PC-9 (cell line): ENCODE results near the gene CDK8. TPM values are rescaled to one million over a fixed set of nuclear protein-coding genes. Genes with fewer than 3 reads are reported as not detected.

Experiments
- BruUV-seq: library from RNA; stranded (reverse); fragments of 400-500 nt; replicated peaks from 2 replicates; lab custom pipeline; 2021; lab: Mats Ljungman, UMichigan
- CTCF ChIA-PET: fragments of 300-600 bp; sonication (Branson Sonifier 250); formaldehyde crosslinking; loops from one replicate; lab custom pipeline; 2022; ENCODE audit warnings: antibody characterized with exemption; lab: Charles Lee
- POLR2A ChIA-PET: fragments of 300-600 bp; sonication (Branson Sonifier 250); formaldehyde crosslinking; loops from one replicate; lab custom pipeline; 2022; ENCODE audit warnings: antibody characterized with exemption; ENCODE audit not compliant: unreplicated experiment; lab: Charles Lee
- DNase-seq, 2 experiments: peaks; one replicate each; pipeline versions ENCODE4 v3.0.0 to v3.0.0-alpha.2; 2015 to 2022; ENCODE audit warnings: mixed read lengths in 1 of 2
- H2AFZ ChIP-seq: fragments of 200-600 bp; sonication (generic); 2 replicates; pipeline ENCODE4 v1.8.1; 2017; ENCODE audit warnings: antibody characterized with exemption
- H3F3A ChIP-seq: fragments of 200-600 bp; sonication (generic); 2 replicates; pipeline ENCODE4 v1.8.1; 2017; ENCODE audit warnings: antibody characterized with exemption, mild to moderate bottlenecking, low read depth; ENCODE audit not compliant: insufficient read depth
- H3K27ac ChIP-seq: fragments of 200-600 bp; sonication (generic); 2 replicates; pipeline ENCODE4 v1.6.1; 2016; ENCODE audit warnings: mixed run types
- H3K27me3 ChIP-seq: fragments of 200-600 bp; sonication (generic); 2 replicates; pipeline ENCODE4 v1.6.1; 2016; ENCODE audit warnings: low read depth, mixed run types; ENCODE audit not compliant: insufficient read depth
- H3K36me3 ChIP-seq: fragments of 200-600 bp; sonication (generic); 2 replicates; pipeline ENCODE4 v1.6.1; 2016; ENCODE audit warnings: low read depth, mixed run types
- H3K4me1 ChIP-seq: fragments of 200-600 bp; sonication (generic); replicated peaks from 2 replicates; pipeline ENCODE4 v1.6.1; 2016; ENCODE audit warnings: mixed run types; ENCODE audit not compliant: insufficient read depth
- H3K4me2 ChIP-seq: fragments of 200-600 bp; sonication (generic); 2 replicates; pipeline ENCODE4 v1.6.1; 2017; ENCODE audit warnings: mixed run types
- H3K4me3 ChIP-seq: fragments of 200-600 bp; sonication (generic); 2 replicates; pipeline ENCODE4 v1.6.1; 2016; ENCODE audit warnings: mixed run types
- H3K79me2 ChIP-seq: fragments of 200-600 bp; sonication (generic); 2 replicates; pipeline ENCODE4 v1.6.1; 2017; ENCODE audit warnings: low read depth, mixed run types
- H3K9me2 ChIP-seq: fragments of 200-600 bp; sonication (generic); 2 replicates; pipeline ENCODE4 v1.8.1; 2017; ENCODE audit warnings: mild to moderate bottlenecking; ENCODE audit not compliant: insufficient read depth
- H3K9me3 ChIP-seq: fragments of 200-600 bp; sonication (generic); 2 replicates; pipeline ENCODE4 v1.8.1; 2016; ENCODE audit warnings: low read depth; ENCODE audit not compliant: insufficient read depth
- H4K20me1 ChIP-seq: fragments of 200-600 bp; sonication (generic); 2 replicates; pipeline ENCODE4 v1.8.1; 2017; ENCODE audit not compliant: insufficient read depth
- EZH2 ChIP-seq: fragments of 200-600 bp; sonication (generic); IDR thresholded peaks from 2 replicates; pipeline ENCODE4 v1.8.0; 2017; ENCODE audit warnings: antibody characterized with exemption, low read depth
- intact Hi-C: fragments of 100-400 bp; cut with micrococcal nuclease; formaldehyde crosslinking; loops from one replicate; pipeline ENCODE4 v1.10.0; 2022; ENCODE audit not compliant: unreplicated experiment
- total RNA-seq: library from RNA; stranded (reverse); gene quantifications from 2 replicates; pipeline ENCODE4 v1.2.3, GENCODE V29; 2021
- TF ChIP-seq, protein P1 (sequence below): fragments of 200-600 bp; sonication (generic); conservative IDR thresholded peaks from 2 replicates; pipeline ENCODE4 v1.6.1; 2017; ENCODE audit warnings: mixed run types, antibody characterized with exemption, mild to moderate bottlenecking, moderate library complexity

The CDK8 gene
- total RNA-seq, 1 experiment from 2014 or later: 14.8 TPM

DNA sequence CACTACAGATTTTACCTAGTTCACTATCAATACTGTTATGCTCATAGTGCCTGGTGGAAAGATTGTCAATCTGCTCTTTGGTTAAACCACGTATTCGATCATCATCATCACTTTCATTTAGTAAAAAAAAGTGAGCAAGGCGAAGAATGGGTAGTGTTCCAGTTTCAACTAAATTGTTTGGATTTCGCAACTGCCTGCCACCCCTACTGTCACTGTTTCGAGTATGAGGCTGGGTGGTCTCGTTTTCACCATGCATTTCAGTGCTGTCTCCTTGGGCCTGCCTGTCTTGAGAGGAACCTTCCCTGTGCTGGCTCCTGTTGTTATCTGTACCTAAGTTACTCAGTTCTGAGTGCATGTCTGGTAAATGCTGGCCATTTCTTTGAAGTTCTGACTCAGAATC, 39.9 kb upstream of the CDK8 start:
- Histone ChIP-seq H3K4me2 (no peak overlapping the region), H4K20me1 (peaks cover 3% of the 10 kb centered on the region; the same call in 1 of the 2 replicates), H3K4me1 (no peaks in the 10 kb centered on the region), H3K4me3 (no peak overlapping the region), H3K36me3 (peaks cover 55% of the 10 kb centered on the region), H3K27me3 (no peaks in the 10 kb centered on the region), H3K9me3 (no peaks in the 10 kb centered on the region), H3K9me2 (no peaks in the 10 kb centered on the region), H3K27ac (no peak overlapping the region), H3F3A (0 out of 2 replicates have a peak, but pooled peaks cover 2% of the 10 kb centered on the region), H3K79me2 (no peaks in the 10 kb centered on the region), H2AFZ (no peak overlapping the region)
- intact Hi-C loops: no loop called here
- CTCF ChIA-PET: no interaction called here
- no TSS peak for BruUV-seq
- POLR2A ChIA-PET: no interaction called here
- TF ChIP-seq, protein P1, sequence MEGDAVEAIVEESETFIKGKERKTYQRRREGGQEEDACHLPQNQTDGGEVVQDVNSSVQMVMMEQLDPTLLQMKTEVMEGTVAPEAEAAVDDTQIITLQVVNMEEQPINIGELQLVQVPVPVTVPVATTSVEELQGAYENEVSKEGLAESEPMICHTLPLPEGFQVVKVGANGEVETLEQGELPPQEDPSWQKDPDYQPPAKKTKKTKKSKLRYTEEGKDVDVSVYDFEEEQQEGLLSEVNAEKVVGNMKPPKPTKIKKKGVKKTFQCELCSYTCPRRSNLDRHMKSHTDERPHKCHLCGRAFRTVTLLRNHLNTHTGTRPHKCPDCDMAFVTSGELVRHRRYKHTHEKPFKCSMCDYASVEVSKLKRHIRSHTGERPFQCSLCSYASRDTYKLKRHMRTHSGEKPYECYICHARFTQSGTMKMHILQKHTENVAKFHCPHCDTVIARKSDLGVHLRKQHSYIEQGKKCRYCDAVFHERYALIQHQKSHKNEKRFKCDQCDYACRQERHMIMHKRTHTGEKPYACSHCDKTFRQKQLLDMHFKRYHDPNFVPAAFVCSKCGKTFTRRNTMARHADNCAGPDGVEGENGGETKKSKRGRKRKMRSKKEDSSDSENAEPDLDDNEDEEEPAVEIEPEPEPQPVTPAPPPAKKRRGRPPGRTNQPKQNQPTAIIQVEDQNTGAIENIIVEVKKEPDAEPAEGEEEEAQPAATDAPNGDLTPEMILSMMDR: no peak
- no peak for DNase-seq

DNA sequence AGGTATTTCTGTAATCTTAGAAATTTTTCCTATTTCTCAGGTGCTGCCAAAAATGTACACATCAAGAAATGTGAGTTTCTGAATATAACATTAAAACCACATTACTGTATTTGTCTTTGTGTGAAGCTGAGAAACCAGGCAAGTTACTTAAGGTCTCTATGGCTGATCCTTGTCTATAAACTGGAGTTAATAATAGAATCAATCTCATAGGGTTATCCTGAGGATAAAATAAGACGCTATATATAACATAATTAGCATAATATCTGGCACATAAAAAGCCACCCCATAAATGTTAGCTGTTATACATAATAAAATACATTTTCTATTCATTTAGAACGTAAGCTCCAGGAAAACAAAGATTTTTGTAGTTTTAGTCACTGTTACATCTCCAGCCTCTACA, 37.9 kb upstream of the CDK8 start:
- Histone ChIP-seq H3K4me1 (peaks cover 10% of the 10 kb centered on the region), H3K27ac (no peak overlapping the region), H3F3A (0 out of 2 replicates have a peak, but pooled peaks cover 4% of the 10 kb centered on the region), H3K27me3 (no peaks in the 10 kb centered on the region), H3K4me3 (no peak overlapping the region), H3K9me2 (no peaks in the 10 kb centered on the region), H3K79me2 (peaks cover 16% of the 10 kb centered on the region), H4K20me1 (peaks cover 9% of the 10 kb centered on the region), H3K4me2 (no peak overlapping the region), H2AFZ (no peak overlapping the region), H3K9me3 (no peaks in the 10 kb centered on the region), H3K36me3 (peaks cover 63% of the 10 kb centered on the region)
- intact Hi-C loops: no loop called here
- no TSS peak for BruUV-seq
- DNase-seq: no peak
- POLR2A ChIA-PET: no interaction called here
- TF ChIP-seq, protein P1: no peak
- no peak for TF ChIP-seq EZH2
- CTCF ChIA-PET: no interaction called here

DNA sequence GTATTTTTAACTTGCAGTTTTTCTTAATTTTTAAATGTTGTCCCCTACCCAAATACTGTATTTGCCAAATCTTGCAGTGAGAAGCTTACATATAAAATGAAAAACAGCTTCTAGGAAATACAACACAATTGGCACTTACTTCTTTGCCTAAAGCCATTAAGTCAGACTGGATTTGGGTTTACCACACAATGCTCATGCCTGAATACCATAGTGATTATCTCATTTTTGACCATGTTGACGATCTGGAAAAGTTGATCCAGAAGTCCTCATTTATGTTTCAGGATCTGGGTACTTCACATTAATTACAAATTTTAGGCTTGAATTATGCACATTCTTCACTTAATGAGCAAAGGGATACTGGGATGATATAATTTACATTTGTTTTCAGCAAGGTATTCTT, 34.2 kb upstream of the CDK8 start:
- no peaks in the 10 kb centered on the region for H3K9me2 ChIP-seq
- no peak for DNase-seq
- peaks cover 10% of the 10 kb centered on the region for H3K4me1 ChIP-seq
- H3K79me2 ChIP-seq: peaks cover 22% of the 10 kb centered on the region
- H3K27ac ChIP-seq: no peak overlapping the region
- TF ChIP-seq EZH2: no peak
- TF ChIP-seq, protein P1: no peak
- peak overlapping the region; percentile 90 for H3K4me2 ChIP-seq
- peaks cover 42% of the 10 kb centered on the region for H3K36me3 ChIP-seq
- intact Hi-C loops: no loop called here
- peaks cover 11% of the 10 kb centered on the region for H4K20me1 ChIP-seq
- no TSS peak for BruUV-seq
- ChIA-PET CTCF (no interaction called here), POLR2A (no interaction called here)
- H3K27me3 ChIP-seq: no peaks in the 10 kb centered on the region
- H2AFZ ChIP-seq: no peak overlapping the region
- 0 out of 2 replicates have a peak, but pooled peaks cover 4% of the 10 kb centered on the region for H3F3A ChIP-seq
- H3K4me3 ChIP-seq: peak overlapping the region; percentile 83; the same call in 1 of the 2 replicates
- no peaks in the 10 kb centered on the region for H3K9me3 ChIP-seq
